HG02973 (cell line): ENCODE results near the gene C2CD4A.
"Not testable (repeated sequence)": the region's sequence is repeated elsewhere in the genome, so short reads cannot be mapped to it uniquely, and the experiment has no call there.

ENCODE experiments used
- ATAC-seq: cut with Tn5 transposase; IDR thresholded peaks from one replicate; pipeline ENCODE4 v1.9.1; 2021; ENCODE audit warnings: moderate library complexity; ENCODE audit not compliant: unreplicated experiment

Gene C2CD4A

GRCh38 chr15:62066663-62067447 is at the start of gene C2CD4A:
TSS of gene C2CD4A (plus strand) at chr15:62066977. CDS start at chr15:62067614, 637 bp downstream.
- ATAC-seq, result no peak

GRCh38 chr15:62020576-62021160 is 46.1 kb upstream of the C2CD4A start:
- ATAC-seq, result no peak

- no peak for ATAC-seq
Measured at GRCh38 chr15:62021991-62022600, 44.7 kb upstream of the C2CD4A start.

- ATAC-seq, result no peak
Measured at GRCh38 chr15:62026487-62027262, 40.1 kb upstream of the C2CD4A start.

GRCh38 chr15:62027263-62027565 is 39.6 kb upstream of the C2CD4A start:
- no peak for ATAC-seq

GRCh38 chr15:62027916-62028315 is 38.9 kb upstream of the C2CD4A start:
- ATAC-seq, result no peak

GRCh38 chr15:62035256-62035924 is 31.4 kb upstream of the C2CD4A start:
- ATAC-seq, result no peak

- no peak for ATAC-seq
Measured at GRCh38 chr15:62046078-62046743, 20.6 kb upstream of the C2CD4A start.

- ATAC-seq, result no peak
Measured at GRCh38 chr15:62047282-62047827, 19.4 kb upstream of the C2CD4A start.

- ATAC-seq, result not testable (repeated sequence)
Measured at GRCh38 chr15:62048254-62048653, 18.5 kb upstream of the C2CD4A start.

GRCh38 chr15:62050115-62050514 is 16.7 kb upstream of the C2CD4A start:
- ATAC-seq, result no peak

- no peak for ATAC-seq
Measured at GRCh38 chr15:62051166-62051565, 15.6 kb upstream of the C2CD4A start.

- no peak for ATAC-seq
Measured at GRCh38 chr15:62052713-62053112, 14.1 kb upstream of the C2CD4A start.

GRCh38 chr15:62053439-62054085 is 13.2 kb upstream of the C2CD4A start:
- ATAC-seq, result no peak

GRCh38 chr15:62054979-62055378 is 11.8 kb upstream of the C2CD4A start:
- no peak for ATAC-seq

- no peak for ATAC-seq
Measured at GRCh38 chr15:62057341-62057980, 9.3 kb upstream of the C2CD4A start.

- ATAC-seq, result no peak
Measured at GRCh38 chr15:62058327-62059028, 8.3 kb upstream of the C2CD4A start.

- ATAC-seq, result no peak
Measured at GRCh38 chr15:62059108-62059815, 7.5 kb upstream of the C2CD4A start.
